HepG2 (cell line): ENCODE data around the gene ARMH1. TPM values are rescaled to one million over a fixed set of nuclear protein-coding genes. Genes with fewer than 3 reads are reported as not detected.

Experiments used
- ATF7-NPFF ChIP-seq: sonication (generic); formaldehyde crosslinking; IDR thresholded peaks from 2 replicates; pipeline ENCODE4 v1.8.1; 2023; ENCODE audit warnings: mild to moderate bottlenecking, low read depth, missing genetic modification reagents, moderate library complexity
- ERF ChIP-seq: IDR thresholded peaks from 2 replicates; pipeline ENCODE4 v1.6.1; 2018; ENCODE audit warnings: missing biosample characterization, missing genetic modification reagents
- FOXP1 ChIP-seq, 2 experiments: fragments of 450-650 bp in 1 of 2; IDR thresholded peaks; 2 replicates each; pipeline ENCODE4 v1.6.1; 2017 to 2018; ENCODE audit warnings: antibody characterized with exemption in 1 of 2
- GRHL1 ChIP-seq: sonication (generic); formaldehyde crosslinking; conservative IDR thresholded peaks from 2 replicates; pipeline ENCODE4 v1.8.0; 2022; ENCODE audit warnings: missing genetic modification reagents
- KAT2B ChIP-seq: fragments of 150-350 bp; IDR thresholded peaks from 2 replicates; pipeline ENCODE4 v1.6.1; 2014; ENCODE audit warnings: low read depth, low read length, borderline replicate concordance
- KLF13 ChIP-seq: sonication (generic); formaldehyde crosslinking; IDR thresholded peaks from 2 replicates; pipeline ENCODE4 v1.4.0; 2020; ENCODE audit warnings: mild to moderate bottlenecking, missing genetic modification reagents
- KLF15 ChIP-seq: sonication (generic); formaldehyde crosslinking; IDR thresholded peaks from 2 replicates; pipeline ENCODE4 v1.8.1; 2023; ENCODE audit warnings: borderline replicate concordance, mild to moderate bottlenecking, inconsistent platforms, missing genetic modification reagents, mixed read lengths
- MEF2D ChIP-seq: sonication (generic); formaldehyde crosslinking; IDR thresholded peaks from 2 replicates; pipeline ENCODE4 v1.5.1; 2020; ENCODE audit warnings: mild to moderate bottlenecking, missing genetic modification reagents
- MXD1 ChIP-seq: sonication (generic); formaldehyde crosslinking; IDR thresholded peaks from 2 replicates; pipeline ENCODE4 v1.4.0; 2020; ENCODE audit warnings: mild to moderate bottlenecking, missing genetic modification reagents
- NFKBIZ ChIP-seq: IDR thresholded peaks from 2 replicates; pipeline ENCODE4 v1.6.1; 2018; ENCODE audit warnings: missing genetic modification reagents, missing compliant biosample characterization
- RFX1 ChIP-seq: fragments of 450-650 bp; IDR thresholded peaks from 2 replicates; pipeline ENCODE4 v1.6.1; 2017
- RFXAP ChIP-seq: sonication (generic); formaldehyde crosslinking; IDR thresholded peaks from 2 replicates; pipeline ENCODE4 v1.4.0; 2020; ENCODE audit warnings: missing genetic modification reagents, borderline replicate concordance
- SMC3 ChIP-seq: IDR thresholded peaks from 2 replicates; pipeline ENCODE4 v1.6.1; 2011; ENCODE audit warnings: low read length, improper control_type of control experiment
- SOX13 ChIP-seq, 3 experiments: fragments of 450-650 bp in 1 of 3; sonication (generic) in 1 of 3; formaldehyde crosslinking in 1 of 3; IDR thresholded peaks in 2 of 3; conservative IDR thresholded peaks in 1 of 3; 2 replicates each; pipeline versions ENCODE4 v1.5.0 to v1.6.1; 2016 to 2020; ENCODE audit warnings: antibody characterized with exemption in 1 of 3, mild to moderate bottlenecking in 1 of 3, missing compliant biosample characterization in 1 of 3, missing genetic modification reagents in 1 of 3, moderate library complexity in 1 of 3
- SP5 ChIP-seq: IDR thresholded peaks from 2 replicates; pipeline ENCODE4 v1.6.1; 2016; ENCODE audit warnings: low read depth, borderline replicate concordance
- TBL1XR1 ChIP-seq: fragments of 150-350 bp; IDR thresholded peaks from 2 replicates; pipeline ENCODE4 v1.6.1; 2014; ENCODE audit warnings: borderline replicate concordance, low read length; ENCODE audit not compliant: partially characterized antibody
- ZGPAT ChIP-seq: IDR thresholded peaks from 2 replicates; pipeline ENCODE4 v1.6.1; 2016; ENCODE audit warnings: mild to moderate bottlenecking
- ZNF12 ChIP-seq: sonication (generic); formaldehyde crosslinking; IDR thresholded peaks from 2 replicates; pipeline ENCODE4 v1.5.0; 2020; ENCODE audit warnings: missing genetic modification reagents
- ZNF230 ChIP-seq: sonication (generic); formaldehyde crosslinking; IDR thresholded peaks from 2 replicates; pipeline ENCODE4 v1.4.0; 2020; ENCODE audit warnings: mild to moderate bottlenecking, missing genetic modification reagents
- ZNF232 ChIP-seq: sonication (generic); formaldehyde crosslinking; IDR thresholded peaks from 2 replicates; pipeline ENCODE4 v1.4.0; 2020; ENCODE audit warnings: missing genetic modification reagents, borderline replicate concordance
- ZNF343 ChIP-seq: sonication (generic); formaldehyde crosslinking; IDR thresholded peaks from 2 replicates; pipeline ENCODE4 v1.4.0; 2020; ENCODE audit warnings: mild to moderate bottlenecking, missing genetic modification reagents
- ZNF619 ChIP-seq: sonication (generic); formaldehyde crosslinking; IDR thresholded peaks from 2 replicates; pipeline ENCODE4 v1.4.0; 2020; ENCODE audit warnings: mild to moderate bottlenecking, missing genetic modification reagents
- ZNF720 ChIP-seq: sonication (generic); formaldehyde crosslinking; IDR thresholded peaks from 2 replicates; pipeline ENCODE4 v1.4.0; 2020; ENCODE audit warnings: missing genetic modification reagents
- ZNF761 ChIP-seq: sonication (generic); formaldehyde crosslinking; conservative IDR thresholded peaks from 2 replicates; pipeline ENCODE4 v1.4.0; 2020; ENCODE audit warnings: mild to moderate bottlenecking, missing genetic modification reagents
- ZSCAN29 ChIP-seq: sonication (generic); formaldehyde crosslinking; conservative IDR thresholded peaks from 2 replicates; pipeline ENCODE4 v1.4.0; 2020; ENCODE audit warnings: mild to moderate bottlenecking, missing genetic modification reagents
- polyA plus RNA-seq, 8 experiments: library from polyadenylated mRNA; depleted of rRNA in 3 of 8; stranded (reverse) in 7 of 8; unstranded in 1 of 8; fragments of >200 nt; fragmentation: Illumina TruSeq in 4 of 8; extraction: Trizol in 4 of 8; gene quantifications; 2 replicates each; pipeline versions ENCODE4 v1.2.1 to v1.2.3, GENCODE V29; 2011 to 2016; ENCODE audit warnings: low read depth in 4 of 8, missing spikeins in 1 of 8, mixed read lengths in 1 of 8; ENCODE audit not compliant: insufficient read depth in 1 of 8
- total RNA-seq, 5 experiments: library from RNA; depleted of rRNA; stranded (reverse); fragments of >200 nt; fragmentation: Illumina TruSeq; extraction: Trizol; gene quantifications; 2 replicates each; pipeline ENCODE4 v1.2.3, GENCODE V29; 2016; ENCODE audit warnings: low read depth in 1 of 5

The ARMH1 gene
- total and polyA plus RNA-seq, 2 of the 13 experiments (the other 11 are each of a cell fraction or from before 2014, with no cell fraction given), result 0.69 TPM; not detected in 1

GRCh38 chr1:44721485-44722361 lies 47.2 kb downstream of the ARMH1 start (continued):
- no peak for TF ChIP-seq MXD1 (CRISPR knock-in tag)
- TF ChIP-seq ZNF12 (CRISPR knock-in tag), result peak; percentile 87; the same call in 1 of the 2 replicates
- 0 out of 2 replicates have a peak, but pooled peaks have one; percentile 61 for TF ChIP-seq KLF13 (CRISPR knock-in tag)
- TF ChIP-seq RFX1, result no peak
- TF ChIP-seq ATF7-NPFF (CRISPR knock-in tag), result peak; percentile 69; the same call in 1 of the 2 replicates
- peak; percentile 51 for TF ChIP-seq ERF
- peak; percentile 92 for TF ChIP-seq ZGPAT (CRISPR knock-in tag)
- TF ChIP-seq ZNF343, result no peak
- TF ChIP-seq ZNF230, result no peak; the same call in 1 of the 2 replicates
- peak; percentile 62; the same call in 1 of the 2 replicates for TF ChIP-seq ZNF619
- 0 out of 2 replicates have a peak, but pooled peaks have one; percentile 59 for TF ChIP-seq ZNF720 (CRISPR knock-in tag)
- peak; percentile 34; the same call in 1 of the 2 replicates for TF ChIP-seq RFXAP (CRISPR knock-in tag)
- no peak; the same call in 1 of the 2 replicates for TF ChIP-seq ZNF761 (CRISPR knock-in tag)
- 0 out of 2 replicates have a peak, but pooled peaks have one; percentile 66 for TF ChIP-seq KLF15 (CRISPR knock-in tag)
- TF ChIP-seq GRHL1 (CRISPR knock-in tag), result no peak
- no peak for TF ChIP-seq KAT2B
- TF ChIP-seq NFKBIZ, result peak; percentile 82
- TF ChIP-seq SP5 (CRISPR knock-in tag), result no peak; the same call in 1 of the 2 replicates
- TF ChIP-seq ZNF232 (CRISPR knock-in tag), result no peak; the same call in 1 of the 2 replicates
- TF ChIP-seq FOXP1 (IDR thresholded peaks at IDR 0.05), result no peak
- peak; percentile 21; the same call in 1 of the 2 replicates for TF ChIP-seq FOXP1 (CRISPR knock-in tag; IDR thresholded peaks at IDR 0.05)
- TF ChIP-seq ZSCAN29 (CRISPR knock-in tag), result 0 out of 2 replicates have a peak, but pooled peaks have one; percentile 31
- no peak for TF ChIP-seq SMC3
- peak; percentile 97 for TF ChIP-seq SOX13 (IDR thresholded peaks at IDR 0.05)
- peak; percentile 74 to 96; a peak in 3 of 4 replicates for TF ChIP-seq SOX13 (CRISPR knock-in tag; conservative IDR thresholded peaks at IDR 0.05 in 1 of 2, IDR thresholded peaks at IDR 0.05 in 1 of 2)
- TF ChIP-seq TBL1XR1, result peak; percentile 76
- TF ChIP-seq MEF2D (CRISPR knock-in tag), result peak; percentile 64
